Measurements from ENCODE around the gene CD3G. TPM values are rescaled to one million over a fixed set of nuclear protein-coding genes. Genes with fewer than 3 reads are reported as not detected.
"Not testable (repeated sequence)": the region's sequence is repeated elsewhere in the genome, so short reads cannot be mapped to it uniquely, and the experiment has no call there.

Gene CD3G
- 100 to 1,000 TPM; 227 to 232 TPM for total RNA-seq

GRCh38 chr11:118343981-118344515 is at the start of gene CD3G:
TSS of gene CD3G (plus strand) at chr11:118344344. CDS start at chr11:118344424, 80 bp downstream.
- ATAC-seq, result peak; percentile 76
- Mint-ChIP-seq H3K36me3 (ENCODE audit: low read depth) (peaks cover 73% of the 10 kb centered on the region), H3K27me3 (ENCODE audit: low read depth) (no peaks in the 10 kb centered on the region), H3K4me1 (ENCODE audit: low read depth) (peaks cover 61% of the 10 kb centered on the region), H3K27ac (peak within 1 kb of the TSS; percentile 96), H3K4me3 (peak within 1 kb of the TSS; percentile 84), H3K9me3 (ENCODE audit: insufficient read depth) (no peaks in the 10 kb centered on the region)
- ChIA-PET POLR2A (interaction anchor here (0.6 to 2.2 kb wide), 6 partner anchors 9 to 146 kb away, joined by 3 to 7 read pairs (median 4); partner anchors contain the start of genes JAML and UBE4A), CTCF (interaction anchor here (1.4 to 2.6 kb wide), 3 partner anchors 98 to 146 kb away, joined by 4 to 20 read pairs (median 6); no protein-coding TSS in a partner anchor)
- peak; percentile 86 for DNase-seq

GRCh38 chr11:118295199-118295598 is 48.9 kb upstream of the CD3G start:
- no peak for ATAC-seq
- H3K4me1 Mint-ChIP-seq (ENCODE audit: low read depth), result peaks cover 29% of the 10 kb centered on the region
- ChIA-PET POLR2A (interaction anchor here (0.7 to 1.8 kb wide), 7 partner anchors 10 to 71 kb away, joined by 3 to 23 read pairs (median 4); partner anchors contain the start of genes CD3E and JAML), CTCF (interaction anchor here (0.6 to 8.1 kb wide), 62 partner anchors 10 to 317 kb away, joined by 3 to 132 read pairs (median 5); partner anchors contain the start of genes ARCN1, CD3E, JAML and MPZL2)
- no peak overlapping the region for H3K27ac Mint-ChIP-seq
- no peak overlapping the region for H3K4me3 Mint-ChIP-seq
- no peak for DNase-seq
- H3K36me3 Mint-ChIP-seq (ENCODE audit: low read depth), result no peaks in the 10 kb centered on the region
- no peaks in the 10 kb centered on the region for H3K27me3 Mint-ChIP-seq (ENCODE audit: low read depth)
- H3K9me3 Mint-ChIP-seq (ENCODE audit: insufficient read depth), result no peaks in the 10 kb centered on the region

- Mint-ChIP-seq H3K27me3 (ENCODE audit: low read depth) (no peaks in the 10 kb centered on the region), H3K27ac (no peak overlapping the region), H3K9me3 (ENCODE audit: insufficient read depth) (no peaks in the 10 kb centered on the region), H3K4me1 (ENCODE audit: low read depth) (peaks cover 22% of the 10 kb centered on the region), H3K4me3 (no peak overlapping the region), H3K36me3 (ENCODE audit: low read depth) (no peaks in the 10 kb centered on the region)
- peak; percentile 64 for ATAC-seq
- peak; percentile 62 for DNase-seq
- POLR2A ChIA-PET, result interaction anchor here (0.7 to 1.8 kb wide), 7 partner anchors 9 to 72 kb away, joined by 3 to 23 read pairs (median 4); partner anchors contain the start of genes CD3E and JAML
- CTCF ChIA-PET, result interaction anchor here (0.6 to 8.1 kb wide), 62 partner anchors 9 to 318 kb away, joined by 3 to 132 read pairs (median 5); partner anchors contain the start of genes ARCN1, CD3E, JAML and MPZL2
These were observed 48.2 kb upstream of the CD3G start for GRCh38 chr11:118295815-118296454.

- ChIA-PET CTCF (interaction anchor here (0.7 to 8.1 kb wide), 7 partner anchors 10 to 103 kb away, joined by 3 to 132 read pairs (median 7); no protein-coding TSS in a partner anchor), POLR2A (interaction anchor here (1.2 kb wide), 1 partner anchor 55 kb away, joined by 3 read pairs; no protein-coding TSS in a partner anchor)
- no peak for DNase-seq
- ATAC-seq, result no peak
- H3K4me1 Mint-ChIP-seq (ENCODE audit: low read depth), result peaks cover 34% of the 10 kb centered on the region
- H3K36me3 Mint-ChIP-seq (ENCODE audit: low read depth), result peaks cover 18% of the 10 kb centered on the region
- no peaks in the 10 kb centered on the region for H3K9me3 Mint-ChIP-seq (ENCODE audit: insufficient read depth)
- H3K27me3 Mint-ChIP-seq (ENCODE audit: low read depth), result no peaks in the 10 kb centered on the region
- H3K27ac Mint-ChIP-seq, result no peak overlapping the region
- no peak overlapping the region for H3K4me3 Mint-ChIP-seq
These were observed 42.4 kb upstream of the CD3G start for GRCh38 chr11:118301600-118302195.

- POLR2A ChIA-PET, result interaction anchor here (0.5 to 3.2 kb wide), 21 partner anchors 8 to 268 kb away, joined by 3 to 23 read pairs (median 4); partner anchors contain the start of genes MPZL2 and MPZL3
These were observed 39.9 kb upstream of the CD3G start for GRCh38 chr11:118304227-118304567.

GRCh38 chr11:118304568-118305248 is 39.4 kb upstream of the CD3G start, which contains the start of gene CD3E:
TSS of gene CD3E (plus strand) at chr11:118304730. CDS start at chr11:118304953, 223 bp downstream.
- POLR2A ChIA-PET, result interaction anchor here (0.5 to 3.2 kb wide), 32 partner anchors 9 to 268 kb away, joined by 3 to 23 read pairs (median 4); partner anchors contain the start of genes JAML, KMT2A, MPZL2 and MPZL3
- CTCF ChIA-PET, result interaction anchor here (0.7 to 5.3 kb wide), 17 partner anchors 9 to 134 kb away, joined by 3 to 62 read pairs (median 5); partner anchors contain the start of genes JAML, MPZL2 and MPZL3
- Mint-ChIP-seq H3K36me3 (ENCODE audit: low read depth) (peaks cover 48% of the 10 kb centered on the region), H3K4me1 (ENCODE audit: low read depth) (peaks cover 64% of the 10 kb centered on the region), H3K9me3 (ENCODE audit: insufficient read depth) (no peaks in the 10 kb centered on the region), H3K4me3 (peak within 1 kb of the TSS; percentile 99), H3K27me3 (ENCODE audit: low read depth) (no peaks in the 10 kb centered on the region), H3K27ac (peak within 1 kb of the TSS; percentile 99)
- DNase-seq (peak; percentile 87), ATAC-seq (peak; percentile 82)

More at GRCh38 chr11:118304227-118304567, 39.9 kb upstream of the CD3G start:
- Mint-ChIP-seq H3K27me3 (ENCODE audit: low read depth) (no peaks in the 10 kb centered on the region), H3K4me1 (ENCODE audit: low read depth) (peaks cover 58% of the 10 kb centered on the region), H3K4me3 (peak overlapping the region; percentile 99), H3K9me3 (ENCODE audit: insufficient read depth) (no peaks in the 10 kb centered on the region), H3K27ac (peak overlapping the region; percentile 99), H3K36me3 (ENCODE audit: low read depth) (peaks cover 43% of the 10 kb centered on the region)
- ATAC-seq (peak; percentile 34), DNase-seq (no peak)
- CTCF ChIA-PET, result interaction anchor here (0.8 to 5.3 kb wide), 14 partner anchors 8 to 134 kb away, joined by 3 to 62 read pairs (median 5); partner anchors contain the start of genes MPZL2 and MPZL3

GRCh38 chr11:118305726-118306125 is 38.4 kb upstream of the CD3G start:
- H3K27ac Mint-ChIP-seq, result peak overlapping the region; percentile 99
- ATAC-seq (peak; percentile 28), DNase-seq (peak; percentile 69)
- CTCF ChIA-PET, result interaction anchor here (0.7 to 5.3 kb wide), 12 partner anchors 8 to 107 kb away, joined by 3 to 62 read pairs (median 5); partner anchors contain the start of genes JAML, MPZL2 and MPZL3
- peak overlapping the region; percentile 99 for H3K4me3 Mint-ChIP-seq
- H3K27me3 Mint-ChIP-seq (ENCODE audit: low read depth), result no peaks in the 10 kb centered on the region
- peaks cover 57% of the 10 kb centered on the region for H3K36me3 Mint-ChIP-seq (ENCODE audit: low read depth)
- POLR2A ChIA-PET, result interaction anchor here (0.5 to 3.2 kb wide), 16 partner anchors 10 to 375 kb away, joined by 3 to 23 read pairs (median 5); partner anchors contain the start of genes JAML, KMT2A and UBE4A
- peaks cover 71% of the 10 kb centered on the region for H3K4me1 Mint-ChIP-seq (ENCODE audit: low read depth)
- no peaks in the 10 kb centered on the region for H3K9me3 Mint-ChIP-seq (ENCODE audit: insufficient read depth)

- peak; percentile 56 for DNase-seq
- H3K4me3 Mint-ChIP-seq, result peak overlapping the region; percentile 99
These were observed 37.6 kb upstream of the CD3G start for GRCh38 chr11:118306556-118306955.

GRCh38 chr11:118308995-118309528 is 35.1 kb upstream of the CD3G start:
- not testable (repeated sequence) for H3K27me3 Mint-ChIP-seq (ENCODE audit: low read depth); H3K9me3 Mint-ChIP-seq (ENCODE audit: insufficient read depth); DNase-seq; ATAC-seq
- Mint-ChIP-seq H3K36me3 (ENCODE audit: low read depth) (peaks cover 85% of the 10 kb centered on the region), H3K4me3 (peak overlapping the region; percentile 99), H3K27ac (peak overlapping the region; percentile 41), H3K4me1 (ENCODE audit: low read depth) (peaks cover 79% of the 10 kb centered on the region)
- ChIA-PET POLR2A (interaction anchor here (0.6 to 2.2 kb wide), 3 partner anchors 50 to 106 kb away, joined by 3 to 6 read pairs (median 3); partner anchors contain the start of gene UBE4A), CTCF (interaction anchor here (0.7 to 5.6 kb wide), 7 partner anchors 12 to 110 kb away, joined by 3 to 42 read pairs (median 4); no protein-coding TSS in a partner anchor)

More at GRCh38 chr11:118306556-118306955, 37.6 kb upstream of the CD3G start:
- Mint-ChIP-seq H3K27ac (peak overlapping the region; percentile 92), H3K4me1 (ENCODE audit: low read depth) (peaks cover 80% of the 10 kb centered on the region), H3K9me3 (ENCODE audit: insufficient read depth) (no peaks in the 10 kb centered on the region), H3K27me3 (ENCODE audit: low read depth) (no peaks in the 10 kb centered on the region), H3K36me3 (ENCODE audit: low read depth) (peaks cover 64% of the 10 kb centered on the region)
- CTCF ChIA-PET, result interaction anchor here (0.9 to 5.6 kb wide), 4 partner anchors 7 to 22 kb away, joined by 3 to 62 read pairs (median 22); no protein-coding TSS in a partner anchor
- peak; percentile 40 for ATAC-seq
- POLR2A ChIA-PET, result interaction anchor here (1.7 to 3.2 kb wide), 4 partner anchors 11 to 93 kb away, joined by 5 to 23 read pairs (median 13); partner anchors contain the start of gene JAML

- H3K9me3 Mint-ChIP-seq (ENCODE audit: insufficient read depth), result no peaks in the 10 kb centered on the region
- peak overlapping the region; percentile 67 for H3K27ac Mint-ChIP-seq
- no peaks in the 10 kb centered on the region for H3K27me3 Mint-ChIP-seq (ENCODE audit: low read depth)
- ATAC-seq (no peak), DNase-seq (no peak)
- ChIA-PET POLR2A (interaction anchor here (1.2 to 2.5 kb wide), 4 partner anchors 25 to 59 kb away, joined by 4 to 6 read pairs (median 4); partner anchors contain the start of gene MPZL3), CTCF (interaction anchor here (1.3 to 5.6 kb wide), 3 partner anchors 15 to 112 kb away, joined by 3 to 42 read pairs (median 5); no protein-coding TSS in a partner anchor)
- peaks cover 86% of the 10 kb centered on the region for H3K4me1 Mint-ChIP-seq (ENCODE audit: low read depth)
- peaks cover 89% of the 10 kb centered on the region for H3K36me3 Mint-ChIP-seq (ENCODE audit: low read depth)
- no peak overlapping the region for H3K4me3 Mint-ChIP-seq
These were observed 33.9 kb upstream of the CD3G start for GRCh38 chr11:118310271-118310670.
